HEK293 (cell line): ENCODE results near the gene GNG4.

Experiments
- KLF10 ChIP-seq: fragments of 450-650 bp; IDR thresholded peaks from 2 replicates; pipeline ENCODE4 v1.5.1; 2018; ENCODE audit warnings: missing biosample characterization, mild to moderate bottlenecking, missing genetic modification characterization
- KLF8 ChIP-seq: fragments of 450-650 bp; formaldehyde crosslinking; IDR thresholded peaks from 2 replicates; pipeline ENCODE4 v1.5.1; 2016; ENCODE audit warnings: missing biosample characterization, missing genetic modification characterization
- MZF1 ChIP-seq: fragments of 450-650 bp; formaldehyde crosslinking; IDR thresholded peaks from 2 replicates; pipeline ENCODE4 v1.5.1; 2017; ENCODE audit warnings: missing biosample characterization, missing genetic modification characterization, borderline replicate concordance
- SCRT1 ChIP-seq: fragments of 450-650 bp; formaldehyde crosslinking; IDR thresholded peaks from 2 replicates; pipeline ENCODE4 v1.5.1; 2016; ENCODE audit warnings: missing biosample characterization, missing genetic modification characterization, borderline replicate concordance
- SCRT2 ChIP-seq: fragments of 450-650 bp; formaldehyde crosslinking; IDR thresholded peaks from 2 replicates; pipeline ENCODE4 v1.5.1; 2016; ENCODE audit warnings: missing biosample characterization, missing genetic modification characterization
- SP3 ChIP-seq: fragments of 450-650 bp; formaldehyde crosslinking; IDR thresholded peaks from 2 replicates; pipeline ENCODE4 v1.5.1; 2016; ENCODE audit warnings: missing biosample characterization, missing genetic modification characterization
- TCF7L2 ChIP-seq: IDR thresholded peaks from 2 replicates; pipeline ENCODE4 v1.6.1; 2011; ENCODE audit warnings: low read depth, mild to moderate bottlenecking, inconsistent platforms, low read length, moderate library complexity, borderline replicate concordance
- ZBTB7A ChIP-seq: fragments of 450-650 bp; formaldehyde crosslinking; IDR thresholded peaks from 2 replicates; pipeline ENCODE4 v1.5.1; 2016; ENCODE audit warnings: low read depth, missing biosample characterization, missing genetic modification characterization
- ZEB2 ChIP-seq: fragments of 450-650 bp; formaldehyde crosslinking; IDR thresholded peaks from 2 replicates; pipeline ENCODE4 v1.5.1; 2016; ENCODE audit warnings: missing biosample characterization, missing genetic modification characterization
- ZNF133 ChIP-seq: fragments of 450-650 bp; formaldehyde crosslinking; IDR thresholded peaks from 2 replicates; pipeline ENCODE4 v1.5.1; 2016; ENCODE audit warnings: missing biosample characterization, missing genetic modification characterization
- ZNF366 ChIP-seq: fragments of 450-650 bp; formaldehyde crosslinking; conservative IDR thresholded peaks from 2 replicates; pipeline ENCODE4 v1.5.1; 2016; ENCODE audit warnings: missing biosample characterization, missing genetic modification characterization
- ZNF404 ChIP-seq: fragments of 450-650 bp; formaldehyde crosslinking; IDR thresholded peaks from 2 replicates; pipeline ENCODE4 v1.5.1; 2017; ENCODE audit warnings: missing biosample characterization, missing genetic modification characterization
- ZNF48 ChIP-seq: fragments of 450-650 bp; formaldehyde crosslinking; IDR thresholded peaks from 2 replicates; pipeline ENCODE4 v1.5.1; 2016; ENCODE audit warnings: missing biosample characterization, missing genetic modification characterization
- ZNF529 ChIP-seq: fragments of 450-650 bp; formaldehyde crosslinking; IDR thresholded peaks from 2 replicates; pipeline ENCODE4 v1.5.1; 2017; ENCODE audit warnings: missing genetic modification characterization, missing biosample characterization; ENCODE audit not compliant: insufficient replicate concordance
- ZNF621 ChIP-seq: fragments of 450-650 bp; formaldehyde crosslinking; IDR thresholded peaks from 2 replicates; pipeline ENCODE4 v1.5.1; 2017; ENCODE audit warnings: missing biosample characterization, missing genetic modification characterization
- ZNF660 ChIP-seq: fragments of 450-650 bp; IDR thresholded peaks from 2 replicates; pipeline ENCODE4 v1.5.1; 2018; ENCODE audit warnings: missing biosample characterization, mild to moderate bottlenecking, missing genetic modification characterization
- ZNF785 ChIP-seq: fragments of 450-650 bp; formaldehyde crosslinking; IDR thresholded peaks from 2 replicates; pipeline ENCODE4 v1.5.1; 2016; ENCODE audit warnings: missing biosample characterization, missing genetic modification characterization
- ZNF837 ChIP-seq: fragments of 450-650 bp; formaldehyde crosslinking; IDR thresholded peaks from 2 replicates; pipeline ENCODE4 v1.5.1; 2016; ENCODE audit warnings: missing biosample characterization, missing genetic modification characterization
- TF ChIP-seq, protein P1 (sequence below): fragments of 450-650 bp; formaldehyde crosslinking; IDR thresholded peaks from 2 replicates; pipeline ENCODE4 v1.5.1; 2017; ENCODE audit warnings: missing biosample characterization, missing genetic modification characterization
- TF ChIP-seq, protein P2 (sequence below): fragments of 450-650 bp; formaldehyde crosslinking; IDR thresholded peaks from 2 replicates; pipeline ENCODE4 v1.5.1; 2016; ENCODE audit warnings: missing biosample characterization, missing genetic modification characterization
- TF ChIP-seq, protein P3 (sequence below): fragments of 450-650 bp; formaldehyde crosslinking; IDR thresholded peaks from 2 replicates; pipeline ENCODE4 v1.5.1; 2017; ENCODE audit warnings: missing biosample characterization, missing genetic modification characterization
- TF ChIP-seq, protein P4 (sequence below): fragments of 450-650 bp; formaldehyde crosslinking; IDR thresholded peaks from 2 replicates; pipeline ENCODE4 v1.5.1; 2016; ENCODE audit warnings: missing biosample characterization, missing genetic modification characterization
- TF ChIP-seq, protein P5 (sequence below): fragments of 450-650 bp; formaldehyde crosslinking; IDR thresholded peaks from 2 replicates; pipeline ENCODE4 v1.5.1; 2016; ENCODE audit warnings: missing biosample characterization, missing genetic modification characterization
- TF ChIP-seq, protein P6 (sequence below): fragments of 450-650 bp; formaldehyde crosslinking; IDR thresholded peaks from 2 replicates; pipeline ENCODE4 v1.5.1; 2017; ENCODE audit warnings: missing biosample characterization, missing genetic modification characterization
- TF ChIP-seq, protein P7 (sequence below): fragments of 450-650 bp; formaldehyde crosslinking; IDR thresholded peaks from 2 replicates; pipeline ENCODE4 v1.5.1; 2016; ENCODE audit warnings: missing biosample characterization, missing genetic modification characterization
- TF ChIP-seq, protein P8 (sequence below): fragments of 450-650 bp; formaldehyde crosslinking; IDR thresholded peaks from 2 replicates; pipeline ENCODE4 v1.5.1; 2016; ENCODE audit warnings: missing biosample characterization, missing genetic modification characterization

Gene GNG4

DNA sequence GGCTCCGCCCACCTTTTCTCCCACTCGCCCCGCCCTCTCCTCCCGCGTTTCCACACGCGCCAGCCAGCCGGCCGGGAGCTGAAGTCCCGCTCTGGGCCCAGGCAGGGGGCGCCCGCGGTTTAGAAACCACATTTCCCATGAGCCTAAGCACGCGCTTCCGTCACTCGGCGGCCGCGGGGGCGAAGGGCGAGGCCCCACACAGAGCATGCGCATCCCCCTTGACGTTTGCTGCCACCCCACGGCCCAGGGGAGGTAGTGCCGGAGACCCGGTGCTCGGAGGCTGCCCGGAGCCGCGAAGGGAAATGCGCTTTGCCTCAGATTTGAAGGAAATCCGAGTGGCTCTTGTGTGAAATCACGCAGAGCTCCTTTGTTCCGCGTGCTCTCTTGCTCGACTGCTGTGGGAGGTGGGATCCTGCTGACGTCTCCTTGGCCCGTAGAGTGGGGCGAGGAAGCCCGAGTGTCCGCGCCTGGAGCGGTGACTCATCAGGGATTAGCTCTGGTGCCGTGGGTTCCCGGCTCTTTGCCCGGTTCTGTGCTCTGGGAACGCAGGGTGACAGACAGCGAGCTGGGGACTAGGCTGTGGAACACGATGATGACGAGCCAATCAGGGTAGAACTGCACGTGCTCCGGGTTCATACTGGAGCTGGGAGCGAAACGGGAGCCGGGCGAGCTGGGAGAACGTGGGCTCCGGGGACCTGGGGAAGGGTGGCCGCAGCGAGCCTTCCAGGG, 144.9 kb downstream of the GNG4 start (continued):
- TF ChIP-seq ZNF785 (tag by site-specific recombination) = peak; percentile 99
- peak; percentile 94 for TF ChIP-seq KLF8 (tag by site-specific recombination)
- TF ChIP-seq, protein P1, sequence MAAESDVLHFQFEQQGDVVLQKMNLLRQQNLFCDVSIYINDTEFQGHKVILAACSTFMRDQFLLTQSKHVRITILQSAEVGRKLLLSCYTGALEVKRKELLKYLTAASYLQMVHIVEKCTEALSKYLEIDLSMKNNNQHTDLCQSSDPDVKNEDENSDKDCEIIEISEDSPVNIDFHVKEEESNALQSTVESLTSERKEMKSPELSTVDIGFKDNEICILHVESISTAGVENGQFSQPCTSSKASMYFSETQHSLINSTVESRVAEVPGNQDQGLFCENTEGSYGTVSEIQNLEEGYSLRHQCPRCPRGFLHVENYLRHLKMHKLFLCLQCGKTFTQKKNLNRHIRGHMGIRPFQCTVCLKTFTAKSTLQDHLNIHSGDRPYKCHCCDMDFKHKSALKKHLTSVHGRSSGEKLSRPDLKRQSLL (tag by site-specific recombination) = peak; percentile 100
- TF ChIP-seq ZBTB7A (tag by site-specific recombination) = peak; percentile 90
- peak; percentile 100 for TF ChIP-seq SP3 (tag by site-specific recombination)
- TF ChIP-seq, protein P2, sequence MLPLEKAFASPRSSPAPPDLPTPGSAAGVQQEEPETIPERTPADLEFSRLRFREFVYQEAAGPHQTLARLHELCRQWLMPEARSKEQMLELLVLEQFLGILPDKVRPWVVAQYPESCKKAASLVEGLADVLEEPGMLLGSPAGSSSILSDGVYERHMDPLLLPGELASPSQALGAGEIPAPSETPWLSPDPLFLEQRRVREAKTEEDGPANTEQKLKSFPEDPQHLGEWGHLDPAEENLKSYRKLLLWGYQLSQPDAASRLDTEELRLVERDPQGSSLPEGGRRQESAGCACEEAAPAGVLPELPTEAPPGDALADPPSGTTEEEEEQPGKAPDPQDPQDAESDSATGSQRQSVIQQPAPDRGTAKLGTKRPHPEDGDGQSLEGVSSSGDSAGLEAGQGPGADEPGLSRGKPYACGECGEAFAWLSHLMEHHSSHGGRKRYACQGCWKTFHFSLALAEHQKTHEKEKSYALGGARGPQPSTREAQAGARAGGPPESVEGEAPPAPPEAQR (tag by site-specific recombination) = peak; percentile 59; the same call in 1 of the 2 replicates
- TF ChIP-seq ZNF529 = no peak
- TF ChIP-seq, protein P3, sequence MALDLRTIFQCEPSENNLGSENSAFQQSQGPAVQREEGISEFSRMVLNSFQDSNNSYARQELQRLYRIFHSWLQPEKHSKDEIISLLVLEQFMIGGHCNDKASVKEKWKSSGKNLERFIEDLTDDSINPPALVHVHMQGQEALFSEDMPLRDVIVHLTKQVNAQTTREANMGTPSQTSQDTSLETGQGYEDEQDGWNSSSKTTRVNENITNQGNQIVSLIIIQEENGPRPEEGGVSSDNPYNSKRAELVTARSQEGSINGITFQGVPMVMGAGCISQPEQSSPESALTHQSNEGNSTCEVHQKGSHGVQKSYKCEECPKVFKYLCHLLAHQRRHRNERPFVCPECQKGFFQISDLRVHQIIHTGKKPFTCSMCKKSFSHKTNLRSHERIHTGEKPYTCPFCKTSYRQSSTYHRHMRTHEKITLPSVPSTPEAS (tag by site-specific recombination) = no peak; the same call in 1 of the 2 replicates
- peak; percentile 89 for TF ChIP-seq ZNF366
- no peak; the same call in 1 of the 2 replicates for TF ChIP-seq ZNF404 (tag by site-specific recombination)
- TF ChIP-seq ZNF48 = no peak
- TF ChIP-seq SCRT1 (tag by site-specific recombination) = no peak
- TF ChIP-seq, protein P4, sequence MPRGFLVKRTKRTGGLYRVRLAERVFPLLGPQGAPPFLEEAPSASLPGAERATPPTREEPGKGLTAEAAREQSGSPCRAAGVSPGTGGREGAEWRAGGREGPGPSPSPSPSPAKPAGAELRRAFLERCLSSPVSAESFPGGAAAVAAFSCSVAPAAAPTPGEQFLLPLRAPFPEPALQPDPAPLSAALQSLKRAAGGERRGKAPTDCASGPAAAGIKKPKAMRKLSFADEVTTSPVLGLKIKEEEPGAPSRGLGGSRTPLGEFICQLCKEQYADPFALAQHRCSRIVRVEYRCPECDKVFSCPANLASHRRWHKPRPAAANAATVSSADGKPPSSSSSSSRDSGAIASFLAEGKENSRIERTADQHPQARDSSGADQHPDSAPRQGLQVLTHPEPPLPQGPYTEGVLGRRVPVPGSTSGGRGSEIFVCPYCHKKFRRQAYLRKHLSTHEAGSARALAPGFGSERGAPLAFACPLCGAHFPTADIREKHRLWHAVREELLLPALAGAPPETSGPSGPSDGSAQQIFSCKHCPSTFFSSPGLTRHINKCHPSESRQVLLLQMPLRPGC (tag by site-specific recombination) = peak; percentile 68
- TF ChIP-seq ZNF621 (tag by site-specific recombination) = no peak
- TF ChIP-seq, protein P5, sequence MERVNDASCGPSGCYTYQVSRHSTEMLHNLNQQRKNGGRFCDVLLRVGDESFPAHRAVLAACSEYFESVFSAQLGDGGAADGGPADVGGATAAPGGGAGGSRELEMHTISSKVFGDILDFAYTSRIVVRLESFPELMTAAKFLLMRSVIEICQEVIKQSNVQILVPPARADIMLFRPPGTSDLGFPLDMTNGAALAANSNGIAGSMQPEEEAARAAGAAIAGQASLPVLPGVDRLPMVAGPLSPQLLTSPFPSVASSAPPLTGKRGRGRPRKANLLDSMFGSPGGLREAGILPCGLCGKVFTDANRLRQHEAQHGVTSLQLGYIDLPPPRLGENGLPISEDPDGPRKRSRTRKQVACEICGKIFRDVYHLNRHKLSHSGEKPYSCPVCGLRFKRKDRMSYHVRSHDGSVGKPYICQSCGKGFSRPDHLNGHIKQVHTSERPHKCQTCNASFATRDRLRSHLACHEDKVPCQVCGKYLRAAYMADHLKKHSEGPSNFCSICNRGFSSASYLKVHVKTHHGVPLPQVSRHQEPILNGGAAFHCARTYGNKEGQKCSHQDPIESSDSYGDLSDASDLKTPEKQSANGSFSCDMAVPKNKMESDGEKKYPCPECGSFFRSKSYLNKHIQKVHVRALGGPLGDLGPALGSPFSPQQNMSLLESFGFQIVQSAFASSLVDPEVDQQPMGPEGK (tag by site-specific recombination) = peak; percentile 97
- TF ChIP-seq, protein P6, sequence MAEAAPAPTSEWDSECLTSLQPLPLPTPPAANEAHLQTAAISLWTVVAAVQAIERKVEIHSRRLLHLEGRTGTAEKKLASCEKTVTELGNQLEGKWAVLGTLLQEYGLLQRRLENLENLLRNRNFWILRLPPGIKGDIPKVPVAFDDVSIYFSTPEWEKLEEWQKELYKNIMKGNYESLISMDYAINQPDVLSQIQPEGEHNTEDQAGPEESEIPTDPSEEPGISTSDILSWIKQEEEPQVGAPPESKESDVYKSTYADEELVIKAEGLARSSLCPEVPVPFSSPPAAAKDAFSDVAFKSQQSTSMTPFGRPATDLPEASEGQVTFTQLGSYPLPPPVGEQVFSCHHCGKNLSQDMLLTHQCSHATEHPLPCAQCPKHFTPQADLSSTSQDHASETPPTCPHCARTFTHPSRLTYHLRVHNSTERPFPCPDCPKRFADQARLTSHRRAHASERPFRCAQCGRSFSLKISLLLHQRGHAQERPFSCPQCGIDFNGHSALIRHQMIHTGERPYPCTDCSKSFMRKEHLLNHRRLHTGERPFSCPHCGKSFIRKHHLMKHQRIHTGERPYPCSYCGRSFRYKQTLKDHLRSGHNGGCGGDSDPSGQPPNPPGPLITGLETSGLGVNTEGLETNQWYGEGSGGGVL = peak; percentile 99
- TF ChIP-seq, protein P7, sequence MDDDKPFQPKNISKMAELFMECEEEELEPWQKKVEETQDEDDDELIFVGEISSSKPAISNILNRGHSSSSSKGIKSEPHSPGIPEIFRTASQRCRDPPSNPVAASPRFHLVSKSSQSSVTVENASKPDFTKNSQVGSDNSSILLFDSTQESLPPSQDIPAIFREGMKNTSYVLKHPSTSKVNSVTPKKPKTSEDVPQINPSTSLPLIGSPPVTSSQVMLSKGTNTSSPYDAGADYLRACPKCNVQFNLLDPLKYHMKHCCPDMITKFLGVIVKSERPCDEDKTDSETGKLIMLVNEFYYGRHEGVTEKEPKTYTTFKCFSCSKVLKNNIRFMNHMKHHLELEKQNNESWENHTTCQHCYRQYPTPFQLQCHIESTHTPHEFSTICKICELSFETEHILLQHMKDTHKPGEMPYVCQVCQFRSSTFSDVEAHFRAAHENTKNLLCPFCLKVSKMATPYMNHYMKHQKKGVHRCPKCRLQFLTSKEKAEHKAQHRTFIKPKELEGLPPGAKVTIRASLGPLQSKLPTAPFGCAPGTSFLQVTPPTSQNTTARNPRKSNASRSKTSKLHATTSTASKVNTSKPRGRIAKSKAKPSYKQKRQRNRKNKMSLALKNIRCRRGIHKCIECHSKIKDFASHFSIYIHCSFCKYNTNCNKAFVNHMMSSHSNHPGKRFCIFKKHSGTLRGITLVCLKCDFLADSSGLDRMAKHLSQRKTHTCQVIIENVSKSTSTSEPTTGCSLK (tag by site-specific recombination) = no peak
- TF ChIP-seq ZNF660 = peak; percentile 94
- no peak; the same call in 1 of the 2 replicates for TF ChIP-seq ZNF133
- peak; percentile 32 for TF ChIP-seq KLF10
- TF ChIP-seq, protein P8, sequence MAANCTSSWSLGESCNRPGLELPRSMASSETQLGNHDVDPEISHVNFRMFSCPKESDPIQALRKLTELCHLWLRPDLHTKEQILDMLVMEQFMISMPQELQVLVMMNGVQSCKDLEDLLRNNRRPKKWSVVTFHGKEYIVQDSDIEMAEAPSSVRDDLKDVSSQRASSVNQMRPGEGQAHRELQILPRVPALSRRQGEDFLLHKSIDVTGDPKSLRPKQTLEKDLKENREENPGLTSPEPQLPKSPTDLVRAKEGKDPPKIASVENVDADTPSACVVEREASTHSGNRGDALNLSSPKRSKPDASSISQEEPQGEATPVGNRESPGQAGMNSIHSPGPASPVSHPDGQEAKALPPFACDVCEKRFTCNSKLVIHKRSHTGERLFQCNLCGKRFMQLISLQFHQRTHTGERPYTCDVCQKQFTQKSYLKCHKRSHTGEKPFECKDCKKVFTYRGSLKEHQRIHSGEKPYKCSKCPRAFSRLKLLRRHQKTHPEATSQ (tag by site-specific recombination) = peak; percentile 85; the same call in 1 of the 2 replicates
- peak; percentile 87 for TF ChIP-seq MZF1 (tag by site-specific recombination)
- peak; percentile 100 for TF ChIP-seq ZEB2 (tag by site-specific recombination)
- TF ChIP-seq SCRT2 (tag by site-specific recombination) = peak; percentile 59; the same call in 1 of the 2 replicates
- TF ChIP-seq ZNF837 (tag by site-specific recombination) = peak; percentile 83; the same call in 1 of the 2 replicates
- no peak for TF ChIP-seq TCF7L2
